Adrenal gland (tissue), 12 donors: Measurements from ENCODE around the gene TENM4. TPM values are rescaled to one million over a fixed set of nuclear protein-coding genes. Genes with fewer than 3 reads are reported as not detected.

Source experiments
- DNase-seq, 7 donors: peaks; one replicate each; pipeline ENCODE4 v3.0.0-alpha.2; 2019 to 2020
- H3K27ac ChIP-seq, 5 donors: fragments of 200-600 bp; sonication (generic) in 4 of 5; 1 replicate in 3 of 5; 2 replicates in 2 of 5; pipeline versions ENCODE4 v1.5.1 to v1.8.0; 2016 to 2020; ENCODE audit warnings: mild to moderate bottlenecking in 1 of 5
- H3K27me3 ChIP-seq: fragments of 200-600 bp; 2 replicates; pipeline ENCODE4 v1.8.0; 2021
- H3K36me3 ChIP-seq, 2 donors: fragments of 200-600 bp; replicated peaks in 1 of 2; 1 replicate in 1 of 2; 2 replicates in 1 of 2; pipeline versions ENCODE4 v1.5.1 to v1.8.0; 2018 to 2022
- H3K4me1 ChIP-seq, 2 donors: fragments of 200-600 bp; replicated peaks in 1 of 2; 1 replicate in 1 of 2; 2 replicates in 1 of 2; pipeline versions ENCODE4 v1.5.1 to v1.8.0; 2018 to 2021
- H3K4me3 ChIP-seq, 4 donors: fragments of 200-600 bp; sonication (generic) in 3 of 4; one replicate each; pipeline ENCODE4 v1.5.1; 2016 to 2018
- H3K9me3 ChIP-seq, 3 donors: fragments of 200-600 bp; sonication (generic) in 1 of 3; replicated peaks in 1 of 3; 1 replicate in 2 of 3; 2 replicates in 1 of 3; pipeline versions ENCODE4 v1.5.1 to v1.8.0; 2016 to 2021
- POLR2A ChIP-seq, 2 donors: fragments of 450-650 bp; IDR thresholded peaks; one replicate each; pipeline ENCODE4 v1.6.1; 2017; ENCODE audit warnings: antibody characterized with exemption in 2 of 2, mild to moderate bottlenecking in 2 of 2, moderate library complexity in 1 of 2
- WGBS, 4 donors: extraction: QIAGEN DNeasy Blood & Tissue Kit in 2 of 4; methylation state at CpG; one replicate each; pipeline versions ENCODE4 v1.1.5 to v1.1.7; 2013 to 2017; 5-methylcytosine and 5-hydroxymethylcytosine counted together
- intact Hi-C, 2 donors: fragments of 100-400 bp; cut with DNase I; formaldehyde crosslinking; loops; one replicate each; pipeline versions ENCODE4 v1.14.1 to v1.15.0; 2022 to 2023
- polyA plus RNA-seq, 3 donors: library from polyadenylated mRNA; stranded (reverse); fragments of 200-250 nt in 2 of 3; fragments of 350-450 nt in 1 of 3; fragmentation: Illumina TruSeq in 1 of 3; extraction: RNeasy Lipid Tissue Mini Kit (QIAGEN cat#74804) in 1 of 3; gene quantifications; one replicate each; pipeline ENCODE4 v1.2.3, GENCODE V29; 2013 to 2014
- total RNA-seq, 9 donors: library from RNA; depleted of rRNA in 4 of 9; stranded (reverse); fragments of >200 nt in 4 of 9; fragments of 120-200 nt in 1 of 9; fragmentation: NEBNext Ultra II Directional in 1 of 9; extraction: Animal tissue kit (Norgen Biotek cat#: 25700) in 1 of 9; gene quantifications; one replicate each; pipeline versions ENCODE4 v1.1.0 to v1.2.4, GENCODE V29; 2013 to 2023
- TF ChIP-seq, protein P1 (sequence below), 6 experiments: fragments of 450-650 bp in 4 of 6; fragments of 200-600 bp in 2 of 6; sonication (generic) in 1 of 6; IDR thresholded peaks; 1 replicate in 5 of 6; 2 replicates in 1 of 6; pipeline versions ENCODE4 v1.5.1 to v1.8.0; 2016 to 2021; ENCODE audit warnings: antibody characterized with exemption in 6 of 6, mild to moderate bottlenecking in 2 of 6, moderate library complexity in 1 of 6
- donor health status: healthy with polysubstance abuse.
- donor health status: Bipolar disorder and iron deficiency.
- donor health status: DM: yes; HTN: yes; CAD: no.
- donor health status: DM: no; HTN: no; CAD: no.
- donor health status: DM: no; HTN: no; CAD: no.
- donor health status: DM: yes; HTN: yes; CAD: no.

Gene TENM4
- total and polyA plus RNA-seq, 12 donors, result 0.74 to 24.9 (median 6.7) TPM

DNA sequence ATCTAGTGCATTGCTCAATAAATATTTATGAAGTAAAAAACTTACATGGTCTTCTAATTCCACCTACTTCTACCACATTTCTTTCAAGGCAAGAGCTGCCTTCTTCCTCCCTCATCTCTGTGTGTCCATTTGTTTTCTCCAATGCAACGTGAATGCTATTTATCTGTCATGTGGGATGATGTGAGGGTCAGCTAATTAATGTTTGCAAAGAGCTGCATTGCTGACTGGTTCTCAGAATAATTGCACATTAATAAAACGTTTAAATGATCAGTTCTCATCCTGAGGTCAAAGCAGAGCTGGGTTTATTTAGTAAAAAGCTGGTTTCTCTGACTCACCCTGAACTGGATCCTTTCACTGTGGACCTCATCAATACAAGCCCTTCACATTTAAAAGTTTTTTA, 8.7 kb downstream of the TENM4 start:
- DNase-seq, result no peak
- TF ChIP-seq, protein P1, sequence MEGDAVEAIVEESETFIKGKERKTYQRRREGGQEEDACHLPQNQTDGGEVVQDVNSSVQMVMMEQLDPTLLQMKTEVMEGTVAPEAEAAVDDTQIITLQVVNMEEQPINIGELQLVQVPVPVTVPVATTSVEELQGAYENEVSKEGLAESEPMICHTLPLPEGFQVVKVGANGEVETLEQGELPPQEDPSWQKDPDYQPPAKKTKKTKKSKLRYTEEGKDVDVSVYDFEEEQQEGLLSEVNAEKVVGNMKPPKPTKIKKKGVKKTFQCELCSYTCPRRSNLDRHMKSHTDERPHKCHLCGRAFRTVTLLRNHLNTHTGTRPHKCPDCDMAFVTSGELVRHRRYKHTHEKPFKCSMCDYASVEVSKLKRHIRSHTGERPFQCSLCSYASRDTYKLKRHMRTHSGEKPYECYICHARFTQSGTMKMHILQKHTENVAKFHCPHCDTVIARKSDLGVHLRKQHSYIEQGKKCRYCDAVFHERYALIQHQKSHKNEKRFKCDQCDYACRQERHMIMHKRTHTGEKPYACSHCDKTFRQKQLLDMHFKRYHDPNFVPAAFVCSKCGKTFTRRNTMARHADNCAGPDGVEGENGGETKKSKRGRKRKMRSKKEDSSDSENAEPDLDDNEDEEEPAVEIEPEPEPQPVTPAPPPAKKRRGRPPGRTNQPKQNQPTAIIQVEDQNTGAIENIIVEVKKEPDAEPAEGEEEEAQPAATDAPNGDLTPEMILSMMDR (IDR thresholded peaks at IDR 0.05), result no peak
- no peak for TF ChIP-seq POLR2A (IDR thresholded peaks at IDR 0.05)
- no peak overlapping the region for H3K4me3 ChIP-seq
- H3K27me3 ChIP-seq, result peaks cover 13% of the 10 kb centered on the region
- 22 to 46% (median 45%) methylated on average over 2 of the region's 2 CpGs for WGBS, 4 donors
- H3K9me3 ChIP-seq, result no peaks in the 10 kb centered on the region
- intact Hi-C loops, result no loop called here
- H3K4me1 ChIP-seq, result peaks cover 5 to 12% of the 10 kb centered on the region in 2 donors
- no peaks in the 10 kb centered on the region for H3K36me3 ChIP-seq
- no peak overlapping the region for H3K27ac ChIP-seq

- 33 to 46% (median 39%) methylated on average over 1 of the region's 1 CpG for WGBS, 4 donors
- Histone ChIP-seq H3K4me1 (peaks cover 0 to 12% of the 10 kb centered on the region in 2 donors), H3K27me3 (peaks cover 10% of the 10 kb centered on the region)
These were observed 9.3 kb downstream of the TENM4 start for GRCh38 chr11:79431535-79431934.

GRCh38 chr11:79430280-79430679, 10.6 kb downstream of the TENM4 start:
- DNase-seq, result no peak
- no peaks in the 10 kb centered on the region for H3K9me3 ChIP-seq
- peaks cover 0 to 12% of the 10 kb centered on the region in 2 donors for H3K4me1 ChIP-seq
- intact Hi-C loops, result no loop called here
- no peak overlapping the region for H3K27ac ChIP-seq
- no peak overlapping the region for H3K4me3 ChIP-seq
- no peaks in the 10 kb centered on the region for H3K36me3 ChIP-seq
- no peaks in the 10 kb centered on the region for H3K27me3 ChIP-seq
- TF ChIP-seq, protein P1 (IDR thresholded peaks at IDR 0.05), result no peak
- TF ChIP-seq POLR2A (IDR thresholded peaks at IDR 0.05), result no peak

More at GRCh38 chr11:79431535-79431934, 9.3 kb downstream of the TENM4 start:
- Histone ChIP-seq H3K4me3 (no peak overlapping the region), H3K9me3 (no peaks in the 10 kb centered on the region), H3K27ac (no peak overlapping the region), H3K36me3 (no peaks in the 10 kb centered on the region)
- no peak for TF ChIP-seq POLR2A (IDR thresholded peaks at IDR 0.05)
- TF ChIP-seq, protein P1 (IDR thresholded peaks at IDR 0.05), result no peak
- no peak for DNase-seq
- intact Hi-C loops, result no loop called here

DNA sequence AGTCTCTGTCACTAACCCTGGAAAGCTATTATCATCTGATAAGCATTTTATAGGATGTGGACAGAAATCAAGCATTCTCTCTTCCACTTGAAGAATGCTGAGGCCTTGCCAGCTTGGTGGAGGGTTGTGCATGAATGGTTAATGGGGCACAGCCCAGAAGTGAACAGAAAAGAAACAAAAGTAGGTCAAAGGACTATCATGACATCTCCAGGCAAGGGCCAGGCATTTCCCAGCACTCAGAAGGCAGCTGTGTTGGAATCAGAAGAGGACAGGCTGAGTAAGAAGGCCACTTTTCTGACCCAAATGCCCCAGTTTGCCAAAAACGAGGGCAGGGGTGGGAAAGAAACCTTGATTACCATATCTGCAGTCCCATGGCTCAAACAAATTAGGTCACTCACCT, 12.4 kb downstream of the TENM4 start:
- 5 to 17% (median 14%) methylated on average over 1 of the region's 1 CpG for WGBS, 4 donors
- peaks cover 0 to 12% of the 10 kb centered on the region in 2 donors for H3K4me1 ChIP-seq
- H3K36me3 ChIP-seq, result no peaks in the 10 kb centered on the region
- H3K9me3 ChIP-seq, result no peaks in the 10 kb centered on the region
- peak in 6 of 7 donors; percentile 57 to 87 (median 74) for DNase-seq
- intact Hi-C loops, result no loop called here
- no peaks in the 10 kb centered on the region for H3K27me3 ChIP-seq
- no peak overlapping the region for H3K4me3 ChIP-seq
- TF ChIP-seq, protein P1 (IDR thresholded peaks at IDR 0.05), result no peak
- TF ChIP-seq POLR2A (IDR thresholded peaks at IDR 0.05), result no peak
- peak overlapping the region in 1 of 5 donors; percentile 17 for H3K27ac ChIP-seq
